Measurements from ENCODE around the gene ZNF471. TPM values are rescaled to one million over a fixed set of nuclear protein-coding genes. Genes with fewer than 3 reads are reported as not detected.

The ZNF471 gene
- 0.17 and 0.27 TPM in 2 replicates for total RNA-seq

GRCh38 chr19:56507446-56508289, at the start of gene ZNF471:
TSS of gene ZNF471 (plus strand) at chr19:56507855. CDS start at chr19:56511572, 3,717 bp downstream.
- intact Hi-C loops (cut with micrococcal nuclease), result loop anchor here (2.0 kb wide), 2 partner anchors 29 to 59 kb away; partner anchors contain the start of gene ZNF470

GRCh38 chr19:56474308-56474707, 33.3 kb upstream of the ZNF471 start:
- intact Hi-C loops (cut with micrococcal nuclease), result no loop called here

- intact Hi-C loops (cut with micrococcal nuclease), result no loop called here
Observed at GRCh38 chr19:56476093-56476492, 31.6 kb upstream of the ZNF471 start.

DNA sequence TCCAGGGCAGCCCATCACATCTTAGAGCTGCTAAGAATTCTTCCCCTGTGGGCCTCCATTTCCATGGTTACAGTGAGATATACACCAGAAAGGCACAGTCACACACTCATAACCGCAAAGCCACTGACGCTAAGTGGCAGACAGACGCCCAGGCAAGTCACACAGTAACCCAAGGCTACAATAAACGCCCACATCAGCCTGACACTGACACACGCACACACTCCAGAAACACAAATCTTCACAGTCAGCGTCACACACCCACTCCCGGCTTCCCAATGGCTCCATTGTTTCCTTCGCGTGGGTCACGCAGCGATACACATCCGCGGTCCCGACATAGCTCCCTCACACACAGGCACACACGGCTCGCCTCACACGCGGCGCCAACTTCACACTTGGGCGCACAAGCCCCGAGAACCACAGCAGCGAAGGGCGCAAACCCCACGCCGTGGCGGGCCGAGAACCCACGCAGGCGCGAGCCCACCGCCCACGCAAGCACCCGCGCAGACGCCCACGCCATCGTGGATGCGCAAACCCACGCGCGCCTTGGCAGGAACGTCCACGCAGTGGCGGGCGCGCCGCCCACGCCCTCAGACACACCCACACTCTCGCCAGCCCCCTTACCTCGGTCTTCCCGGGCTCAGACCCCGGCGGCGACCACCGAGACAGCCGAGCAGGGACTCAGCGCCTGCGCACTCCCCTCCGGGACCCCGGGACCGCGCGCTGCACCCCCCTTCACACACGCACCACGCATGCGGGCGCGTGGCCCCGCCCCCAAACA, 30.8 kb upstream of the ZNF471 start, which contains the start of gene ZNF667:
Gene ZNF667 (minus strand): TSS at position 695 of the 778 bp plus-strand sequence. CDS start 14,975 bp downstream, outside the sequence.
- intact Hi-C loops (cut with micrococcal nuclease), result no loop called here

DNA sequence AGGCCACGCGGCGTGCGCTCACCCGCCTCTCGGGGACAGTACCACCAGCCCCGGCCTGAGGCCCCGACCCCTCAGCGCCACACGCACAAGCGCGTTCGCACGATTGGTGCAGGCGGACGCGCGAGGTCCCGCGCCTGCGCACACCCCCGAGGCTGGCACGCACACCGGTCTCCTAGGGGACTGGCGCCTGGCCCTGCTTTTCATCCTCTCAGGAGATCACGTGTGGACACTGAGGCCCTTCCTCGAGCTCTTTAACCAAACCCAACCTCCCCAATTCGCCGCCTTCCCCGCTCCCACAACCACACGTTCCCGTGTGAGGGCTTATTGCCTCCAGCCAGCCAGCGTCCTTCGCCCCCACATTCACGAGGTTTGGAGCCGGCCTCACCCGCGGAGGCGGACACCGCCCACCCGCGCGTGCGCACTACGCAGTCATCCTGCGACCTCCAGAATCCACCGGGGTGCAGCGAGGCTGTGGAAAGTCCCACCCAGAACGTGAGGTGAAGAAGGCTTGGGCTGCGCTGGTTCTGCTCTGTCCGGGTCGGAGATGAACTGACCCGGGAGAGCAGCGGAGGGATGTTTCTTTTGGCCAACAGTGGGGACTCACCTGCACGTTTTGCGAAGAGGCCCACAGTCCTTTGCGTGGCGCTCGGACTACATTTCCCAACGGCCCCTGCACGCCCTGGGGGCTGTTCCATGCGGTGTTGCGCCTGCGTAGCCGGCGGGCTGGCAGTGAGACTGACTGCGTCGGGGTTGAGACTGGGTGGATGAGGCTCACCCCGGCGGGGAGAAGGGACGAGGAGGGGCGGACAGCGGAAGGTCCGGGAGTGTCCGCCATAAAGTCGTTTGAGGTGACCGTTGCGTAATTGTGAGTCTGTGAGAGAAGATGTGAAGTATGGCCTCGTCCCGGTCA, 30.0 kb upstream of the ZNF471 start:
- intact Hi-C loops (cut with micrococcal nuclease), result loop anchor here (2.0 kb wide), 1 partner anchor 29 kb away; the partner anchor contains the start of gene ZNF471

GRCh38 chr19:56491399-56491798, 16.3 kb upstream of the ZNF471 start:
- intact Hi-C loops (cut with micrococcal nuclease), result no loop called here

DNA sequence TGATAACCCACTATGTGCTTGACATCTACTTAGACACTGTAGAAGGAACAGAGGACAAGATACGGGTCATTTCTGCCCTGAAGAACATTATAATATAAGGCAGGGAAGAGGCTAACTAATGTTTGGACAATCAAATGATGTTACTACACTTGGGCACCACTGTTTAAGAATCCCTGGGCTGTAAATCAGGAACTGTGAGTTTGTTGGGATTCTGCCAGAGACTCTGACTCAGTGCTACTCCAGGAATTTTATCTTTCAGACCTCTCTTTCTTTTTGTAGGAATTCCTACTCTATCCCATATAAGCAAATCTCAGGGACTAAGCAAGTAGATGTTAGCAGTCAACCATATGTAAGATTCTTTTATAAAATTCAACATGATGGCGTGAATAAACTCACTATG, 3.1 kb upstream of the ZNF471 start:
- intact Hi-C loops (cut with micrococcal nuclease), result no loop called here

DNA sequence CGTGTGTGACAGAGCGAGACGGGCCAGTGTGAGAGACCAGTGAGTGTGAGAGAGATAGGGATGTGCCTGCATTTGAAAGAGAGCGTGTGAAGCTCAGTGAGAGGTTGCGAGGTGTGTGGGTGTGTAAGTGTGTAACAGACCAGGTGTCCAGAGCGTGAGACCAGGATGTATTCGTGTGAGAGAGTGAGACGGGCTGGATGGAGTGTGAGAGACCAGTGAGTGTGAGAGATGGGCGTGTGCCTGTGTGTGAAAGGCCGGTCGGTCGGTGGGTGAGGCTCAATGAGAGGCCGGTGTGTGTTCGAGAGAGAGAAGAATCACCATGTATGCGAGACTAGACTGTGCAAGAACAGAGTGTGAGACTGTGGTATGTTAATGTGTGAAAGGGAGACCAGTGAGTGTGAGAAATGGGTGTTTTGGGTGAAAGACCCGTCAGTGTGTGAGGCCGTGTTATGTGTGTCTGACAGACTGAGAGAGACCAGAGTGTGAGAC, 679 bp downstream of the ZNF471 start:
- intact Hi-C loops (cut with micrococcal nuclease), result no loop called here

DNA sequence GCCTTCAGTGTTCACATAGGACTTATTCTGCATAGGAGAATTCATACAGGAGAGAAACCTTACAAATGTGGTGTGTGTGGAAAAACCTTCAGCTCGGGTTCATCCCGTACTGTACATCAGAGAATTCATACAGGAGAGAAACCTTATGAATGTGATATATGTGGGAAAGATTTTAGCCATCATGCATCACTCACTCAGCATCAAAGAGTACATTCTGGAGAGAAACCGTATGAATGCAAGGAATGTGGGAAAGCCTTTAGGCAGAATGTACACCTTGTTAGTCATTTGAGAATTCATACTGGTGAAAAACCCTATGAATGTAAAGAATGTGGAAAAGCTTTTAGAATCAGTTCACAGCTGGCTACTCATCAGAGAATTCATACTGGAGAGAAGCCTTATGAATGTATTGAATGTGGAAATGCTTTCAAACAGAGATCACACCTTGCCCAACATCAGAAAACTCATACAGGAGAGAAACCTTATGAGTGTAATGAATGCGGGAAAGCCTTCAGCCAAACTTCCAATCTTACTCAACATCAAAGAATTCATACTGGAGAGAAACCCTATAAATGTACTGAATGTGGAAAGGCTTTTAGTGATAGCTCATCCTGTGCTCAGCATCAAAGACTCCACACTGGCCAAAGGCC, 17.7 kb downstream of the ZNF471 start:
- intact Hi-C loops (cut with micrococcal nuclease), result no loop called here

DNA sequence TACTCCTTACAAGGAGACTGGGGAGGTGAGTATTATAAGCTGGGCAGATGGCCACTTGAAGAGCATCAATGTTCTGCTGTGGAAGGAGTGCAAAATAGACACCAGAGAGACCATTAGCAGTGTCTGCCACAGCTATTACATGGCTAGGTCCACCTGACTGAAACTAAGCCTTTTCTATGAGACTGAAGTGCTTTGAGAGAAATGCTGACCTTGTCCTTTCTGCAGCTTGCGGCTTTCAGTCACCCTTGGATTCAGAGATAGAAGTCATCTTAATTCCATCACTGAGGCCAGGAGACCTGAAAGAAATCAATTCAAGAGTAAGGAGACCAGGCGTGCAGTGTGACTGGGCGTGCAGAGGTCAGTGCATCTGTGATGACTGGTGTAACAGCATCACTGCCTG, 29.8 kb downstream of the ZNF471 start:
- intact Hi-C loops (cut with micrococcal nuclease), result loop anchor here (10.0 kb wide), 1 partner anchor 883 kb away; the partner anchor contains the start of gene U2AF2

DNA sequence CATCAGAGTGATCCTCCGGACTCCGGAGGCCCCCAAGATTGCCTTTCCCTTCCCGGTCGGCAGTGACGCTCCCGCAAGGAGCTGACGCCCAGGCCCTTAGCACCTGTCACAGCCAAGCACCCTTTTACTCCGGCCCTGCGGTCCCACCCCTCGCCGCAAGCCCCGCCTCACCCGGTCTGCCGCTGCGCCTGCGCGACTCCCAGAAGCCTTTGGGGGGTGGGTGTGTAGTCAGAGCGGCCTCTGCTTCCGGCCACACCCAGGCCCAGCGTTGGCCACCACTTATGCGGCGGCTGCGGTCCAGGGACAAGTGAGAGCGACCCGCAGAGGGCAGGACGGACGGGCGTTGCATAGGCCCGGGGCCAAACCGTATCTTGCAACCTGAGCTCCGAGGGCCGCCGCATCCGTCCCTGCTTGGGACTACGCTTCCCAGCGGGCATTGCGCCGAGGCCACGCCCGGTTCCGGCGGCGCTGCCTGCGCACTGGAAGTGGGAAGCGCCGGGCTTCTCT, 30.7 kb downstream of the ZNF471 start:
- intact Hi-C loops (cut with micrococcal nuclease), result loop anchor here (1.0 to 10.0 kb wide), 4 partner anchors 29 to 884 kb away; partner anchors contain the start of genes U2AF2, ZNF470, ZNF582 and ZNF71

DNA sequence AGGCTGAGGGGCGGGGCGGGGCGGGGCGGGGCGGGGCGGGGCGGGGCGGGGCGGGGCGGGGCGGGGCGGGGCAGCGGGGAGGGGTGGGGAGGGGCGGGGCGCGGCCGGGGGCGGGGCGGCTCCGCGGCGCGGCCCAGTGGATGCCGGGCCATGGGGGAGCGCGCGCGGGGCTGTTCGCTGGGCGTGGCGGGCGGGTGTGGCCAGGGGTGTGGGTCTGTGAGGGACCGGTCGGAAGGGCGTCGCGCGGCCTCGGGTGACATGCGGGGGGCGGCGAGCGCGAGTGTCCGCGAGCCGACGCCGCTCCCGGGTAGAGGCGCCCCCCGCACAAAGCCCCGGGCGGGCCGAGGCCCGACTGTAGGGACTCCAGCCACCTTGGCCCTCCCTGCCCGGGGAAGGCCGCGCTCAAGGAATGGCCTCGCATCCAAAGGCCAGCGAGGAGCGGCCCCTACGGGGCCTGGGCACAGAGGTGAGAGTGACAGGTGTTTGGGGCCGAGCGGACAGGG, 31.2 kb downstream of the ZNF471 start, which contains the start of gene ZFP28:
Gene ZFP28 (plus strand): TSS at position 188 of the 503 bp plus-strand sequence. CDS start 71 bp downstream, at position 259.
- intact Hi-C loops (cut with micrococcal nuclease), result loop anchor here (1.0 to 10.0 kb wide), 4 partner anchors 28 to 884 kb away; partner anchors contain the start of genes U2AF2, ZNF470, ZNF582 and ZNF71

DNA sequence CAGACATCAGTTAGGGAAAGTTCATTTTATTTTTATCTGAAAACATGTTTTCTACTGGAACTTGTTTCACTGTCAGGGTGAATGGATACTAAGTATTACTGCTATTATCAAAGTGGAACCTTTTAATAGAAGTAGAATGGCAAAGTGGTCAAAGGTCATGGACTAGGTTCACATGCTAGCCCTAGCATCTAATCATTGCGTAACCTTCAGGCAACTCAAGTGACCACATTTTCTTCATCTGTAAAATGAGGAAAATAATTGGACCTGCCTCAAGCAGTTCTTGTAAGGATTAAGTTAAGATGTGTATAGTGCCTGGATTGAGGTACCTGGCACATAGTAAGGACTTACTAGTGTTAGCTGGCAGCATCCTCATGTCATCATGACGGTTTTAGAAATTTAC, 36.1 kb downstream of the ZNF471 start:
- intact Hi-C loops (cut with micrococcal nuclease), result no loop called here

GRCh38 chr19:56547535-56547934, 39.9 kb downstream of the ZNF471 start:
- intact Hi-C loops (cut with micrococcal nuclease), result no loop called here

GRCh38 chr19:56554272-56554869, 46.7 kb downstream of the ZNF471 start:
- intact Hi-C loops (cut with micrococcal nuclease), result no loop called here

DNA sequence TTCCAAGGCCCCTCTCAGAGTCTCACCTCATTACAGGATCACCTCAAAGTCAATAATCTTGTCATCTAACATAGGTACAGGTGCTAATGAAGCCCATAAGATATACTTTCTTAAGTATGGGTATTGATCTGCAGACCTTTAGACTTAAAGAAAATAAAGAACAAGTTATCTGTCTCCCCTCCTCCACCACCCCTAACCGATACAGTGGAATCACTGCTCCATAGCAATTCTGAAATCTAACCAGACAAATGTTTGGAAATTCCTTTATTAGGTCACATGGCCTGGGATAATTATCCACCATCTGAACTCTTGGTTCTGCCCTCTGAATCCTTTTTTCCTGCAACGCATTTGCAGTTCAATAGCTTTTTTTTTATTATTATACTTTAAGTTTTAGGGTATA, 55.1 kb downstream of the ZNF471 start:
- intact Hi-C loops (cut with micrococcal nuclease), result loop anchor here (10.0 kb wide), 1 partner anchor 932 kb away; the partner anchor contains the start of gene ZNF773

GRCh38 chr19:56566904-56567273, 59.2 kb downstream of the ZNF471 start:
- intact Hi-C loops (cut with micrococcal nuclease), result loop anchor here (1.0 to 10.0 kb wide), 13 partner anchors 28 to 1435 kb away; partner anchors contain the start of genes ZFP28, ZIK1, ZNF17 and ZNF211

GRCh38 chr19:56567274-56568120, 59.8 kb downstream of the ZNF471 start, which contains the start of gene ZNF470:
TSS of gene ZNF470 (plus strand) at chr19:56567468. CDS start at chr19:56570312, 2,844 bp downstream.
- intact Hi-C loops (cut with micrococcal nuclease), result loop anchor here (1.0 to 10.0 kb wide), 13 partner anchors 28 to 1435 kb away; partner anchors contain the start of genes ZFP28, ZIK1, ZNF17 and ZNF211

Measured in T-helper 1 cell treated with Interleukin-12 subunit alpha and Interleukin-12 subunit beta and Interleukin-4 antibody, amounts not matched to agents 30 ng/mL and 1 ng/mL, for 36 hours (primary cell).